GM06990 (cell line): ENCODE results near the gene CACNA1C.

ENCODE experiments used
- DNase-seq: peaks from one replicate; pipeline ENCODE4 v3.0.0-alpha.2; 2011; ENCODE audit not compliant: insufficient read length; ENCODE audit errors: extremely low read depth
- H3K27me3 ChIP-seq: replicated peaks from 2 replicates; pipeline ENCODE4 v1.6.0; 2011; ENCODE audit warnings: low read length; ENCODE audit not compliant: control insufficient read depth, insufficient read depth
- H3K36me3 ChIP-seq: 2 replicates; pipeline ENCODE4 v1.5.1; 2011; ENCODE audit warnings: low read length; ENCODE audit not compliant: control insufficient read depth, insufficient read depth
- H3K4me3 ChIP-seq: replicated peaks from 2 replicates; pipeline ENCODE4 v1.5.1; 2011; ENCODE audit warnings: low read depth, mild to moderate bottlenecking, control low read depth, low read length
- TF ChIP-seq, protein P1 (sequence below): IDR thresholded peaks from 2 replicates; pipeline ENCODE4 v1.5.1; 2011; ENCODE audit warnings: low read length, control low read depth, mild to moderate bottlenecking, inconsistent platforms; ENCODE audit not compliant: insufficient read depth, poor library complexity, severe bottlenecking

Gene CACNA1C

DNA sequence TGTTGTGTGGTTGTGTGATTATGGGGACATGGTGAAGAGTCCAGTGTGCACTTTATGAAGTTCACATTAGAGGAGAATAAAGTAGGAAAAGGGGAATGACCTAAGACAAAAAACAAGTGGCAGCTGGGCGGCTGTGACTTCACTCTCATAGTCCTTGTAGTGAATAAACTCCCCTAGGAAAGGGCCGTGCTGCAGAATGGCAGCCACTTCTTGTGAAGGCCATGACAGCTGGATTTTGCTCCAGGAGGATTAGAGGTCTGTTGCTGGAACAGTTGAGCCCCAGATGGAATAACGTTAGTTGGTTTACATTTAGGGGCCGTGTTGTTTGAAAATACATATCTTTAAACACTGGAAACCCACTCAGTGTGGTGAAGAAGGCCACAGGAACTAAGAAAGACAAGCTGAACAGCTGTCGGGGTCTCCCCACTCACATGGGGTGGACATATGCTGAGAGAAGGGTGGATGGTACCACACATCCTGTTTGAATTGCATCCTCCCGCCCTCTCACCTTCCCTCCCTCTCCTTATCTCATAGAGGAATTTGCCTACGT, 276.9 kb downstream of the CACNA1C start:
- TF ChIP-seq, protein P1, sequence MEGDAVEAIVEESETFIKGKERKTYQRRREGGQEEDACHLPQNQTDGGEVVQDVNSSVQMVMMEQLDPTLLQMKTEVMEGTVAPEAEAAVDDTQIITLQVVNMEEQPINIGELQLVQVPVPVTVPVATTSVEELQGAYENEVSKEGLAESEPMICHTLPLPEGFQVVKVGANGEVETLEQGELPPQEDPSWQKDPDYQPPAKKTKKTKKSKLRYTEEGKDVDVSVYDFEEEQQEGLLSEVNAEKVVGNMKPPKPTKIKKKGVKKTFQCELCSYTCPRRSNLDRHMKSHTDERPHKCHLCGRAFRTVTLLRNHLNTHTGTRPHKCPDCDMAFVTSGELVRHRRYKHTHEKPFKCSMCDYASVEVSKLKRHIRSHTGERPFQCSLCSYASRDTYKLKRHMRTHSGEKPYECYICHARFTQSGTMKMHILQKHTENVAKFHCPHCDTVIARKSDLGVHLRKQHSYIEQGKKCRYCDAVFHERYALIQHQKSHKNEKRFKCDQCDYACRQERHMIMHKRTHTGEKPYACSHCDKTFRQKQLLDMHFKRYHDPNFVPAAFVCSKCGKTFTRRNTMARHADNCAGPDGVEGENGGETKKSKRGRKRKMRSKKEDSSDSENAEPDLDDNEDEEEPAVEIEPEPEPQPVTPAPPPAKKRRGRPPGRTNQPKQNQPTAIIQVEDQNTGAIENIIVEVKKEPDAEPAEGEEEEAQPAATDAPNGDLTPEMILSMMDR: no peak
- DNase-seq: no peak
- Histone ChIP-seq H3K27me3 (peaks cover 2% of the 10 kb centered on the region), H3K36me3 (no peaks in the 10 kb centered on the region), H3K4me3 (no peak overlapping the region)

DNA sequence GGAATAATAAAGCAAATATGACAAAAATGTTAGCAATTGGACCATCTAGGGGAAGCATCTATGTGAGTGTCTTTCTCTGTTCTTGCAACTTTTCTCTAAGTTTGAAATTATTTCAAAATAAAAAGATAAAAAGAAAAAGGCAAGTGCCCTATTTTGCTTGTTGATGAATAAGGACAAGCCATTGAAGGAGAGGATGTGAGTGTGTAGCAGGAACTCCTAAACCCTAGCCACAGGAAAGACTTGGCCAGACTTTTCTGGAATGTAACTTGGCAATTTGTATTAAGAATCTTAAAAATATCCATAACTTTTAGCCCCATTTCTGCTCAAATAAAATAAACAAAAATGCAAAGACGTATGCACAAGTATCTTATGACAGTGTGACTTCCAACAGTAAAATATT, 279.4 kb downstream of the CACNA1C start:
- Histone ChIP-seq H3K36me3 (no peaks in the 10 kb centered on the region), H3K4me3 (no peak overlapping the region), H3K27me3 (no peaks in the 10 kb centered on the region; the same call in 1 of the 2 replicates)
- TF ChIP-seq, protein P1: no peak
- no peak for DNase-seq

DNA sequence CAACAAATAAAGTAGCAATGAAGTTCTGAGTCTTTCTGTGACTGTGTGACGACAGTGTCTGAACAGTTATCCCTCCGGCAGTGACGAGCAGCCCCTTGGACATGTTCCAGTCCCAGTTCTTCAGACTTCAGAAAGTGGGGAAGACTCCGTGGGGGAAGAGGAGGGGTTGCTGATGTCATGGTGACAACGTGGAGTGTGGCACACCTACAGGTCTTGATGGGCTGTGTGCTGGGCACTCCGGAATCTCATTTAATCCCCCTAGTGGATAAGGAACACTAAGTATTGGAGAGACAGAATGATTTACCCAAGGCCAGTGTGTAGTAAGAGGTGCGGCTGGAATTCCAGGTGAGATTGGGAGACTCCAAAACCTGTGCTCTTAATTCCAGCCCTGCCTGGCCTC, 280.2 kb downstream of the CACNA1C start:
- no peak for DNase-seq
- Histone ChIP-seq H3K4me3 (no peak overlapping the region), H3K27me3 (no peaks in the 10 kb centered on the region; the same call in 1 of the 2 replicates), H3K36me3 (no peaks in the 10 kb centered on the region)
- TF ChIP-seq, protein P1: no peak

DNA sequence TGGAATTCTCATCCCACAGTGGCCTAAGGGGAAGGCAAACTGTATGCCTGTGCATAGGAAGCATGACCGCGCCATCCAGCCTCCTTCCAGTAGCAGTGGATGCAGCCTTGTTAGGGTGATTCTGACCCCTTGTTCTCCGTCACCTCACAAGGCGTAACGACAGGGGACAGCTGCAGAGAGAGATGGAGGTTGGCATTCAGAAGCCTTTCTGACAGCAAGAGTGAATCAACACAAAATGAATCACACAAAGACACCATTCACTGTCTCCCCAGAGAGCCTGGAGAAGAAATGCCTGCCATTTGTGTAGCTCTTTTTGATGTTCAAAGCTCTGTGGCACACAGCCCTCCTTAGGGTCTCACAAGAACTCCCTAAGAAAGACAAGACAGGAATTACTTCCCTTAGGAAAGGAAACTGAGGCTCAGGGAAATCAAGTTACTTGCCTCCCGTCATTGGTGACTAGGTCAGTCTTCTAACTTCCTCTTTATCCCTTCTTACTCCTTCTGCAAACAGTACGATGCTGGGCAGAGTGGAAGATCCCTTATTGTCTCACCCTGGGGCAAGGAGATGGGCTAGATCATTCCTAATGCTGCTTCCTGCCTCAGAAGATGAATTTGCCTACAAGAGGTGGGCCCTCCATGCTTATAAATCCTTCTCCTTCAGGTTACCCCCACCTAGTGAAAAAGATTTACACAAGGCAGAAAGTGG, 280.9 kb downstream of the CACNA1C start:
- Histone ChIP-seq H3K27me3 (no peaks in the 10 kb centered on the region; the same call in 1 of the 2 replicates), H3K36me3 (no peaks in the 10 kb centered on the region), H3K4me3 (no peak overlapping the region)
- TF ChIP-seq, protein P1: no peak
- no peak for DNase-seq

DNA sequence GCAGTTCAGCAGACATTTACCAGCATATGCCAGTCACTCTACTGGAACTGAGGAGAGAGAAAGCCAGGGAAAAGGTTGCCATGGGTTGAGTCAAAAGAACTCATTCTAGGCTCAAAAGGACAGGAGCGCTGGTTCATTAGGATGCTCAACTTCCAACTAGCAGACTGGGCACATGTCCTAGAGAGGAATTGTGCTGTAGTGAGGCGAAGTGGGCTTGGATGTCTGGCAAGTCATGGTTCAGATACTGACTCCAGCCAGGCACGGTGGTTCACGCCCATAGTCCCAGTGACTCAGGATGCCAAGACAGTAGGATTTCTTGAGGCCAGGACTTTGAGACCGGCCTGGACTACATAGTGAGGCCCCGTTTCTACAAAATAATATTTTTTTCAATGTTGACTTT, 281.5 kb downstream of the CACNA1C start:
- H3K27me3 ChIP-seq: no peaks in the 10 kb centered on the region; the same call in 1 of the 2 replicates
- TF ChIP-seq, protein P1: no peak

More for the DNA sequence above, 281.5 kb downstream of the CACNA1C start:
- Histone ChIP-seq H3K36me3 (no peaks in the 10 kb centered on the region), H3K4me3 (no peak overlapping the region)
- no peak for DNase-seq
